Gastroesophageal sphincter (tissue), 4 donors: ENCODE results near the gene ZNRF2. TPM values are rescaled to one million over a fixed set of nuclear protein-coding genes. Genes with fewer than 3 reads are reported as not detected.
A peak's percentile ranks its signal among the peaks of the same experiment; 100 is the strongest.

ENCODE experiments used
- ATAC-seq: fragments of 150-250 bp; one replicate; pipeline ENCODE4 v1.9.1; 2016; ENCODE audit warnings: mild to moderate bottlenecking, moderate library complexity
- H3K27ac ChIP-seq, 4 donors: fragments of 200-600 bp; sonication (generic) in 3 of 4; 1 replicate in 3 of 4; 2 replicates in 1 of 4; pipeline ENCODE4 v1.5.1; 2016 to 2019
- H3K27me3 ChIP-seq: fragments of 200-600 bp; sonication (generic); one replicate; pipeline ENCODE4 v1.5.1; 2019
- H3K36me3 ChIP-seq, 2 donors: fragments of 200-600 bp; sonication (generic); one replicate each; pipeline ENCODE4 v1.5.1; 2019; ENCODE audit warnings: control low read depth in 1 of 2
- H3K4me1 ChIP-seq, 3 donors: fragments of 200-600 bp; sonication (generic); 1 replicate in 2 of 3; 2 replicates in 1 of 3; pipeline ENCODE4 v1.5.1; 2016 to 2019; ENCODE audit warnings: control low read depth in 2 of 3
- H3K4me3 ChIP-seq, 2 donors: fragments of 200-600 bp; sonication (generic); one replicate each; pipeline ENCODE4 v1.5.1; 2019; ENCODE audit warnings: mild to moderate bottlenecking in 1 of 2, moderate library complexity in 1 of 2
- H3K9me3 ChIP-seq, 3 donors: fragments of 200-600 bp; sonication (generic); one replicate each; pipeline ENCODE4 v1.5.1; 2017 to 2019; ENCODE audit warnings: control low read depth in 2 of 3
- CTCF ChIP-seq, 4 experiments: fragments of 200-600 bp in 2 of 4; fragments of 450-650 bp in 2 of 4; sonication (generic) in 1 of 4; IDR thresholded peaks; one replicate each; pipeline ENCODE4 v1.5.1; 2017 to 2019; ENCODE audit warnings: antibody characterized with exemption in 4 of 4, mild to moderate bottlenecking in 2 of 4, moderate library complexity in 2 of 4
- EP300 ChIP-seq: sonication (generic); formaldehyde crosslinking; IDR thresholded peaks from one replicate; pipeline ENCODE4 v1.6.1; 2017; ENCODE audit warnings: antibody characterized with exemption, mild to moderate bottlenecking
- POLR2A ChIP-seq, 2 donors: fragments of 450-650 bp; IDR thresholded peaks; one replicate each; pipeline ENCODE4 v1.6.1; 2017; ENCODE audit warnings: antibody characterized with exemption in 2 of 2, mild to moderate bottlenecking in 2 of 2, moderate library complexity in 1 of 2
- POLR2AphosphoS5 ChIP-seq: sonication (generic); formaldehyde crosslinking; IDR thresholded peaks from one replicate; pipeline ENCODE4 v1.6.1; 2017; ENCODE audit warnings: antibody characterized with exemption
- WGBS, 2 donors: methylation state at CpG; one replicate each; pipeline ENCODE4 v1.1.5; 2018; ENCODE audit warnings: low coverage in 1 of 2; 5-methylcytosine and 5-hydroxymethylcytosine counted together
- total RNA-seq, 4 donors: library from RNA; depleted of rRNA; stranded (reverse); fragments of >200 nt; gene quantifications; one replicate each; pipeline ENCODE4 v1.1.0, GENCODE V29; 2016

Gene ZNRF2
- total RNA-seq, 4 donors from 2014 or later, result 12.5 to 20.9 (median 18.6) TPM

DNA sequence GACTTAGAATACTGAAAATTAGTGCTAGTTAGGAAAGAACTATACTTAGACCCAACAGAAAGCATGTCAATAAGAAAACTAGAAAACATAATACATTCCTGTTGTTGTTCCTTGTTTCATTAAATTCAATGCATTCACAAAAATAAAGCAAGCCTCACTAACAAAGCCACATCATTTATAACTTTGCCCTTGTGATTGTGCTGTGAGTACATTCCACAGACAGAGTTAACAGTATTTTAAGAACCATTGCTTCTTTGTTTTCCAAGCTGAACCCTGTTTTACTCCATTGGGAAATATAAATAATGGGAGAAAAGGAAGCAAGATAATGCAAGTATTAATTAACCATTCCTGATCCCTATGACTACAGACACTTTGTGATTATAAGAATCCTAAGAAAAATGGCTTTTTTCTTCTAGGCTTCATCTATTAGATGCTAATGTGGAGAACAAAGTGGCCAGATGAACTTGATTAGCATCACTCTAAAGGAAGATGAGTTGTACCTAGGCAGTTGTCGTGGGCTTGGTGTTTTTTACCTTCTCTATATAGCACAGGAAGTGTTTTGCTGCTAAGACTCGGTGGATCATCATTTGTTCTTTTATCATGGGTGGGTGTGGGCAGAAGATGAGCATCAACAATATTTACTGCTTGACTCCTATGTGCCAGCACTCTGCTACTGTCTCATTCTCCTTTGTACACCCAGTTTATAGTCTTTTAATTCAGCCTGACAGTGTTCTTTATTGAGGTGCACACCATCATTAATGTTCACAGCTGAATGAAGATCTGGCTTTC lies 34.2 kb upstream of the ZNRF2 start:
- no peak for ATAC-seq
- TF ChIP-seq EP300, result no peak
- TF ChIP-seq POLR2A (IDR thresholded peaks at IDR 0.05), result no peak
- TF ChIP-seq CTCF (IDR thresholded peaks at IDR 0.05), result no peak
- TF ChIP-seq POLR2AphosphoS5, result no peak
- Histone ChIP-seq H3K27me3 (no peaks in the 10 kb centered on the region), H3K4me3 (no peak overlapping the region), H3K9me3 (no peaks in the 10 kb centered on the region), H3K27ac (no peak overlapping the region), H3K4me1 (peaks cover 3 to 39% (median 10%) of the 10 kb centered on the region in 3 donors), H3K36me3 (no peaks in the 10 kb centered on the region)
- WGBS, 2 donors, result 61 to 78% methylated on average over 2 of the region's 2 CpGs

GRCh38 chr7:30251708-30252329 lies 32.6 kb upstream of the ZNRF2 start:
- Histone ChIP-seq H3K36me3 (no peaks in the 10 kb centered on the region), H3K9me3 (no peaks in the 10 kb centered on the region), H3K27ac (no peak overlapping the region), H3K4me1 (peaks cover 3 to 44% (median 10%) of the 10 kb centered on the region in 3 donors), H3K4me3 (no peak overlapping the region), H3K27me3 (no peaks in the 10 kb centered on the region)
- TF ChIP-seq POLR2AphosphoS5 (no peak), CTCF (IDR thresholded peaks at IDR 0.05) (no peak), POLR2A (IDR thresholded peaks at IDR 0.05) (no peak), EP300 (no peak)
- 88 to 91% methylated on average over 6 to 7 of the region's 7 CpGs for WGBS, 2 donors
- no peak for ATAC-seq

DNA sequence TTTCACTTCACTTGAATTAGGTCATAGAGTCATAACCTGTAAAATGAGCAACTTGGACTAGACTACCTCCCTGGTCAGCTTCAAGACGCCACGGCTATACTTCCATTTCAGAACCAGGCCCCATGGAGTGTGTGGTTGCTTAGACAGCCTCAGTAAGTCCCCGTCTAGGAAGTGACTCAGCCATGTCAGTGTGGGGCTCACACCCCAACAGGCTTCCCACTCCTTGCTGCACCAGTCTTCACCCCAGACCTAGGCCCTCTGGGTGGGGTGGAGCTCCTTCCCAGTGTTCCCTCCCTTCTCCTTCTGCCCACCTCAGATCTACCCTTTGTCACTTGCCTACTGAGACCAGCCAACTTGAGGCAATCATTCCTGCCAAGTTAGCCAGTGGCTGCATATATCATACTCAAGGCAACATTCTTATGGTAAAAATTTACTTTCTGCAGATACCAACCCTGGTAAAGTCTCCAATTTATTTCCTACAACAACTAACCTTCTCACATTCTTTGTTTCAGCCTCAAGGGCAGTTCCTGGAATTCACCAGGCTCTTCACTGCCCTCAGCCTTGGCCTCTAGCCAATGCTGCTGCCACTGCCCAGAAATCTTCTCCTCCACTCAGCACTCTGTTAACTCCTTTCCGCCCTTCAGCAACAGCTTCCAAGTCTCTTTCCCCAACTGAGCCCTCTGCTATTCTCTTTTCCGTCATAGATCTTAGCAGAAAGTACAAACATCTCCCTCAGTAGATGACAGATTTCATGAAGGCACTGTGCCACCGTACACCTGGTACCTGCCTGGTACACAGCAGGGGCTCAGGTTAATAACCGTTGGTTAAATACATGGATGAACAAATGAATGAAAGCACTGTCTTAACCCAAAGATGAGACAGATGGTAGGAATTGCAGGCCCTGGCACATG lies 31.3 kb upstream of the ZNRF2 start:
- Histone ChIP-seq H3K27ac (peak overlapping the region in 3 of 4 donors; percentile 12 to 50 (median 32)), H3K9me3 (no peaks in the 10 kb centered on the region), H3K4me1 (peaks cover 3 to 34% (median 3%) of the 10 kb centered on the region in 3 donors), H3K36me3 (no peaks in the 10 kb centered on the region), H3K27me3 (no peaks in the 10 kb centered on the region), H3K4me3 (no peak overlapping the region)
- 54 to 56% methylated on average over 5 to 6 of the region's 7 CpGs for WGBS, 2 donors
- ATAC-seq, result peak; percentile 79
- TF ChIP-seq POLR2A (IDR thresholded peaks at IDR 0.05) (no peak), POLR2AphosphoS5 (peak; percentile 76)

GRCh38 chr7:30253796-30254165 lies 30.6 kb upstream of the ZNRF2 start:
- Histone ChIP-seq H3K27me3 (no peaks in the 10 kb centered on the region), H3K36me3 (no peaks in the 10 kb centered on the region), H3K27ac (peak overlapping the region in 1 of 4 donors; percentile 32), H3K4me1 (peaks cover 3 to 32% (median 3%) of the 10 kb centered on the region in 3 donors), H3K4me3 (no peak overlapping the region), H3K9me3 (no peaks in the 10 kb centered on the region)
- no peak for ATAC-seq
- no peak for TF ChIP-seq CTCF (IDR thresholded peaks at IDR 0.05)
- no peak for TF ChIP-seq POLR2AphosphoS5
- TF ChIP-seq EP300, result no peak
- no peak for TF ChIP-seq POLR2A (IDR thresholded peaks at IDR 0.05)
- 75 to 83% methylated on average over 3 of the region's 3 CpGs for WGBS, 2 donors

DNA sequence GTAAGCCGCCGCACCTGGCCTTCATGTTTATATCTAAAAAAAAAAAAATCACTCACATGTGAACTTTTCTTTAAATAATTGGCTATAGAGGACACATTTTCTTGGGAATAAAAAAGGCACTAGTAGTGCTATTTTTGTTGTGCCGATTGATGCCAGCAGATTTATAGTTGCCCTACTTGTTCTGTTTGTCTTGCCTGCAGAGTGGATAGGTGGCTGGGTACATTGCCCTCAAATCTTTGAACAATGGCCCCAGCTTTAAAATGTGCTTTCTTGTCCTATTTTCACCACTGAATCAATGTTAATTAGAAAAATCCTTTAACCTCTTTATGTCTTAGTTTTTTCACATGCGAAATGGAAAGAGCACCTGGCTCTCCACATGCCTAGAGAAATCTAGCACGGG lies 30.1 kb upstream of the ZNRF2 start:
- WGBS, 2 donors, result 85 to 88% methylated on average over 4 to 5 of the region's 5 CpGs
- Histone ChIP-seq H3K36me3 (no peaks in the 10 kb centered on the region), H3K4me3 (no peak overlapping the region), H3K4me1 (peaks cover 3 to 32% (median 3%) of the 10 kb centered on the region in 3 donors), H3K27ac (no peak overlapping the region), H3K9me3 (no peaks in the 10 kb centered on the region), H3K27me3 (no peaks in the 10 kb centered on the region)
- no peak for ATAC-seq
- TF ChIP-seq EP300 (no peak), POLR2AphosphoS5 (no peak), POLR2A (IDR thresholded peaks at IDR 0.05) (no peak), CTCF (IDR thresholded peaks at IDR 0.05) (no peak)
